Activated naive CD8-positive, alpha-beta T cell treated with anti-CD3 and anti-CD28 coated beads, Interleukin-2, amount 10 ng/mL, durations not matched to agents 7 days and 5 days (primary cell): ENCODE results near the gene TIMM23B. TPM values are rescaled to one million over a fixed set of nuclear protein-coding genes. Genes with fewer than 3 reads are reported as not detected.
"Not testable (repeated sequence)": the region's sequence is repeated elsewhere in the genome, so short reads cannot be mapped to it uniquely, and the experiment has no call there.

Experiments
- ATAC-seq: fragments of 150-1000 bp; cut with Tn5 transposase; one replicate; pipeline ENCODE4 v1.10.0; 2021; ENCODE audit warnings: low read depth, moderate library complexity
- POLR2A ChIA-PET: fragments of 350-600 bp; sonication (Branson Sonifier 250); formaldehyde crosslinking; loops from one replicate; lab custom pipeline; 2021; ENCODE audit warnings: antibody characterized with exemption; lab: Charles Lee
- DNase-seq: peaks from one replicate; pipeline ENCODE4 v3.0.0; 2021
- H3K27ac Mint-ChIP-seq: one replicate; pipeline ENCODE4 v1.8.0; 2022; ENCODE audit warnings: mild to moderate bottlenecking, mixed read lengths
- H3K27me3 Mint-ChIP-seq: one replicate; pipeline ENCODE4 v1.8.0; 2022; ENCODE audit warnings: mild to moderate bottlenecking, moderate library complexity, mixed read lengths
- H3K36me3 Mint-ChIP-seq: one replicate; pipeline ENCODE4 v1.8.0; 2021; ENCODE audit warnings: mild to moderate bottlenecking, mixed read lengths
- H3K4me1 Mint-ChIP-seq: one replicate; pipeline ENCODE4 v1.8.0; 2021; ENCODE audit warnings: mixed read lengths
- H3K4me3 Mint-ChIP-seq: one replicate; pipeline ENCODE4 v1.8.0; 2022; ENCODE audit warnings: mild to moderate bottlenecking, moderate library complexity, mixed read lengths
- H3K9me3 Mint-ChIP-seq: one replicate; pipeline ENCODE4 v1.8.0; 2021; ENCODE audit warnings: mixed read lengths
- total RNA-seq, 2 experiments: library from RNA; stranded (reverse); gene quantifications; one replicate each; pipeline ENCODE4 v1.2.3, GENCODE V29; 2021

TIMM23B gene, protein sequence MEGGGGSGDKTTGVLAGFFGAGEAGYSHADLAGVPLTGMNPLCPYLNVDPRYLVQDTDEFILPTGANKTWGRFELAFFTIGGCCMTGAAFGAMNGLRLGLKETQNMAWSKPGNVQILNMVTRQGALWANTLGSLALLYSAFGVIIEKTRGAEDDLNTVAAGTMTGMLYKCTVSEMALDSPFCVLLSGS
- total RNA-seq, result 10 to 100 TPM; 19.2 to 21.1 TPM

DNA sequence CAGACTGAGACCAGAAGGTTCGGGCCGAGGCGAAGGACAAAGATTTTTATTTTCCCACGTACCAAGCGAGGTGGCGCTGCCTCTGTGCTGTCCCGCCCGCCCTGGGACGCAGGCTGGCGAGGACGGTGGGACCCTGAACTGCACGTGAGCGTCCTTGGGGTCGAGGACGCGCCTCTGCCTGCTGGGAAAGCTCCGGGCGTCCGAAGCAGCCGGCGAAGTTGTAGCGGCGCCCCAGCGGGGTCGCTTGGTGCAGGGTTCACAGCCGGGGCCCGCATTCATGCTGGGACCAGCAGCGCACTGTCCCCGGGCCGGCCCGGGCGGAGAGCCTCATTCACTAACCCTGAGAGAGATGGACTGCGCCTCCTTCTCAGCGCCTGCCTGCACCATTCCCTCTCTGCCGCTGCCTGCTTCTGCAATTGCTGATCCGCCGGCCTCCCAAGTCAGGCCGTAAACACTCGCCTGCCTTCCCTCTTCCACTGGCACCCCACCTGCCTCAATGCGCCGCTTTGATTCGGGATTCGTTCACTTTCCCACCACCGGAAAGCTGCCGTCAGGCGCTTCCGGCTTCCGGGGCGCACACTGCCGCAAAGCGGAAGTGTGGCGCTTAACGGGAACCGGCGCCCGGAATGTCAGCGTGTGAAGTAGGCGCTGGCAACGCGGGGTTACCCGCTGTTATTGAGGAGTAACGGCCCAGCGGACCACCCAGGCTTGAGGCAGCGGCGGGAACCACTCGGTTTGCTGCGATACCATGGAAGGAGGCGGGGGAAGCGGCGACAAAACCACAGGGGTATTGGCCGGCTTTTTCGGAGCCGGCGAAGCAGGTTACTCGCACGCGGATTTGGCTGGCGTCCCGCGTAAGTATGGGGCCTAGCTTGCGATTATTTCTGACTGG is at the start of gene TIMM23B, which contains the start of gene PARG:
TIMM23B (plus strand) TSS at position 607 of the 892 bp plus-strand sequence; CDS start at position 749, 142 bp downstream.
PARG (minus strand) TSS at position 581 of the 892 bp plus-strand sequence; CDS start at position 279, 302 bp downstream.
- H3K36me3 Mint-ChIP-seq, H3K9me3 Mint-ChIP-seq, H3K27me3 Mint-ChIP-seq, POLR2A ChIA-PET: not testable (repeated sequence)
- Mint-ChIP-seq H3K27ac (peak within 1 kb of the TSS; percentile 93), H3K4me1 (peaks cover 22% of the 10 kb centered on the region), H3K4me3 (peak within 1 kb of the TSS; percentile 99)
- DNase-seq (peak; percentile 85), ATAC-seq (peak; percentile 83)

DNA sequence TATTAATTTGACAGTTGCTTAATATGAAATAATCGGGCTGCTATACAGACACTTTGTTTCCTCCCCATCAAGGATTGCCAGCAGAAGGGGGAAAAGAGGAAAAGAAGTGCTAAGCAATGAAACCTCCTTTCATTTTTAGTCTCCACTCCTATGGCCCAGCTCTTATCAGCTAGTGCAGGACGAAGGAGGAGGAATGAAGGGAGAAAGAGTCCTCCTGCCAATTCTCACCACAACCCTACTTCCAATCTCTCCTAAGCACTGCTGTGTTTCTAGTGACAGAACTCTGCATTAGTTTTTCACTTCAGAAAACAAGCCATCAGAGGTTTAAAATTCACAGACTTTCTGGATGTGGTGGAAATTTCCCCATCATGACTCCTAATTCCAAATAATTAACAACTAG is 41.9 kb upstream of the TIMM23B start:
- H3K4me3 Mint-ChIP-seq, H3K4me1 Mint-ChIP-seq, H3K27ac Mint-ChIP-seq, H3K9me3 Mint-ChIP-seq, ATAC-seq, POLR2A ChIA-PET, H3K27me3 Mint-ChIP-seq, DNase-seq: not testable (repeated sequence)
- H3K36me3 Mint-ChIP-seq, result peaks cover 19% of the 10 kb centered on the region

DNA sequence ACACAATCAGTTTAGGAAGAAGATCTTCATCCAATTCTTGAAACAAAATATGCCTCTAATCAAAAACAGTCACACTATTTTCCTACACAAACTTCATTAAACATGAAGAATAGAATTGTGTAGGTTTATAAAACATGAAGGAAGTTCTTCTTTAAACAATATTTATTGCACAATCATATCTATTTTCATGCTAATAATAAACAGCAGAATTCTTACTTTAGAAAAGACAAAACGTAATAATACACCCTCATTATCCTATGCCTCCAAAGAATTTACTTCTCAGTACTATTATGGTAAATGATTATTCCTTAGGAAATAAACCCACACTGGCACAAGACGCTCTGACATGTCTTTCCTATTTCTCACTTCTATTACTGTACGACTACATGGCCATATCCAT is 41.4 kb upstream of the TIMM23B start:
- H3K4me1 Mint-ChIP-seq, H3K4me3 Mint-ChIP-seq, ATAC-seq, DNase-seq, H3K9me3 Mint-ChIP-seq, H3K27ac Mint-ChIP-seq, H3K27me3 Mint-ChIP-seq, POLR2A ChIA-PET: not testable (repeated sequence)
- H3K36me3 Mint-ChIP-seq, result peaks cover 19% of the 10 kb centered on the region

DNA sequence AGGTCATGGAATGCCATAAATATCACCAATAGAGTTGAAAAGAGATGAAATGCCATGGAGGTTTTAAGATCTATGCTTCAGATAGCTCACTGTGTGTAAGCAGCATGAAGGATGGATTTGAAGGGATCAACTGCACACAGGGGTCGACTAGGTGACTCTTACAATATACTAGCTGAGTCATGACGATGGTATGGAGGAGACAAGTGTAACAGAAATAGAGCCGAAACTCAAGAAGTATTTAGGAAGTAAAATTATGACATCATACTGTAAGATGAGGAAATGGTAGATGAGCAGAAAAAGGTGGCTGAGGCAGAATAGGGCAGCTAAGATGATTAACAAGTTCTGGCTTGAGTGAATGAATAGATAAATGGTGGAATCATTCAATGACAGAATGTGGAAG is 38.0 kb upstream of the TIMM23B start:
- H3K4me1 Mint-ChIP-seq, H3K36me3 Mint-ChIP-seq, H3K9me3 Mint-ChIP-seq, POLR2A ChIA-PET, H3K27me3 Mint-ChIP-seq, H3K27ac Mint-ChIP-seq, H3K4me3 Mint-ChIP-seq, DNase-seq, ATAC-seq: not testable (repeated sequence)

DNA sequence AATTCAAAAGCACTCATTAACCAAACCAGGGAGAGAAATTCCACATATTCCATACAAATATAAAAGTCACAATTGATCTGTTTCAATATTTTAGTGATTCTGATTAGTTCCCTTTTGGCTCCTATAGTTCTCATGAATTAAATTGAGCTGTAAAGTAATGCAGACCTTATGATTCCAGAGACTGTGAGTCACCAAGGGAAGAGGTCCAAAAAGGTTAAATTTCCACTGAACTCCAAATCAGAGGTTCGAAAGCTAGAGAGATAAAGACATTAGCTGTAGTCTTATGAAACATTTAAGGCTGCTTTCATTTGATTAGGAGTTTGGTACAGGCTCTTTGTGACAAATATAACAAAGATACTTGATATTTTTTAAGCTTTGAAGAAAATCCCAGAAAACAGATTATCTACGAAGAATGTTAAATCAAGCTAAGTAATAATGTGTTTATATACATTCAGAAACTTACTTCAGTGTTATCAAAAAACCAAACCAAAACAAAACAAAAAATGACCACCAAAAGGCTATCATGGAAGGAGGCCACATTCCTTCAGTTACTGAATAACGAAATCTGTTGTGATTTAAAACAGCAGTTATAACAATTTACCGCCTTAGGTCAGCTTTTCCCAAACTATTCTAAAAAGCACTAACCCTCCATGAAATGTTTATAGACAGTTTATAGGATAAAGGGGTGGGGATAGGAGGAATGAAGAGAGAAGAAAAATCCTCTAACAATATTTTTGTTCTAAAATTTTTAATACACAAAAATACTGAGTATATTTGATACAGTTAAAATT is 33.4 kb upstream of the TIMM23B start:
- H3K9me3 Mint-ChIP-seq, H3K36me3 Mint-ChIP-seq, POLR2A ChIA-PET, H3K4me1 Mint-ChIP-seq, DNase-seq, H3K4me3 Mint-ChIP-seq, H3K27ac Mint-ChIP-seq, ATAC-seq, H3K27me3 Mint-ChIP-seq: not testable (repeated sequence)

DNA sequence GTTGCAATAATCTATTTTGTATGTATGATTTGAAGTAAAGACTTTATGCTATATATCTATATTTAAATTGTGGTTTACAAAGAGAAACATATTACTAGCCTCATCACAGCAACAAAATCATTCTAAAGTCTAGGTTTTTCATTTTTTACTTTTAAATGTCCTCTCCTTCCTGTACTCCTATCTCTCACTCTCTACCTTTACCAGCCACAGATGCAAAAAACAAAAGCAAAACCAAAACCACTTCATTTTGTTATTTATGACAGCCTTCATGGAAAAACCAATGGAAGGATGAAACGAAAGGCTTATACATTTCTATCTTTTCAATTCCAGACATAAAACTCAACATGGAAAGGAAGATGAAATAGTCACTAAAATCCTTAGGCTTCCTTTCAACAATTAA is 31.6 kb upstream of the TIMM23B start:
- not testable (repeated sequence) for H3K4me1 Mint-ChIP-seq

DNA sequence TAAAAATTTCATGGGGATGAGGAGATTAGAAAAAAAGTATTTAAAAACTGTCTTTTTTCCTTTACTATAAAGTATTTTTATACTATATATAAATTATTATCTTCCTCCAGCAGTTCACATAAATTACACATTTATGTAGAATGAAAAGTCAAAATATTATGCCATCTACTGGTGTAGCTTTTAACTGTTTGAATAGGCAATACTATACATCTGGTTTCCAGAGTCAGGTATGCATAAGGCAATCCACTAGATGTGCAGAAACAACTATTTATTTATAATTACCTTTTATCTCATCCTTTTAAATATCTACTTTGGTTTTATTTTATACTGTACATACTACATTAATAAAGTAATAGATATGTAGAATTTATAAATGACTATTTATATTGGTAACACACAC is 25.4 kb upstream of the TIMM23B start:
- H3K36me3 Mint-ChIP-seq, H3K9me3 Mint-ChIP-seq, H3K27me3 Mint-ChIP-seq, DNase-seq, H3K4me1 Mint-ChIP-seq, POLR2A ChIA-PET, H3K27ac Mint-ChIP-seq, ATAC-seq, H3K4me3 Mint-ChIP-seq: not testable (repeated sequence)

More for the DNA sequence above, 31.6 kb upstream of the TIMM23B start:
- H3K9me3 Mint-ChIP-seq, POLR2A ChIA-PET, H3K36me3 Mint-ChIP-seq, DNase-seq, H3K27ac Mint-ChIP-seq, H3K27me3 Mint-ChIP-seq, H3K4me3 Mint-ChIP-seq: not testable (repeated sequence)
- peak; percentile 52 for ATAC-seq

DNA sequence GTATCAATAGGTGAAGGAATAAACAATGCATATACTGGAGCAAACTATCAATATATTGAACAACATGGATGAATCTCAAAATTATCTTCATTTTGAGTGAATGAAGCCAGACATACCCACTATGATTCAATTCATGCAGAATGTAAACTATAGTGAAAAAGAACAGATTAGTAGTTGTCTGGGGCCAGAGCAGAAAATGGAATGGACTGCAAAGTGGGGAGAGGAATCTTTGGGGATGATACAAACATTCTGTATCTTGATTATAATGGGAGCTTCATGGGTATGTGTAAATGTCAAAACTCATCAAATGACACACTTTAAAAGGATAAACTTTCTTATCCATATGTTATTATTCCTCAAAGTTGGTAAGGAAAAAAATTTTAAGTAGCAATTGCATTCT is 23.9 kb upstream of the TIMM23B start:
- H3K36me3 Mint-ChIP-seq, H3K9me3 Mint-ChIP-seq, DNase-seq, POLR2A ChIA-PET, H3K27ac Mint-ChIP-seq, ATAC-seq, H3K4me1 Mint-ChIP-seq, H3K27me3 Mint-ChIP-seq, H3K4me3 Mint-ChIP-seq: not testable (repeated sequence)

DNA sequence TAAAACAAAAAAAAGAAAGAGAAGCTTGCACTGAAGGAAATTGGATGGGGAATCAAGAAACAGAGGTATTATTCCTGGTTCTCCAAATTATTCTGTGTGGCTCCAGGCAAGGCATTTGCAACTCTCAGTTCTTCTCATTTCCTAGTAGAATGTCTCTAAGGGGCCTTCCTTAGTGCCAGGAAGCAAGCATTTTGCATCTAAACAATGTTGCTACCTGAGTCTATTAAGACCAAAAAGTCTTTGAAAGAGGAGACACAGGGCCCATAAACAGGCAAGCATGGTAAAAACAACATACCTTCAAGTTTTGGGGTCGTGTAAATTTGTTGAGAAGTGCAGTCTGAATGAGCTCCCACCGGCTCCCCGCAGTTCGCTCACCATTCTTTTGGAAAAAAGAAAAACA is 19.8 kb upstream of the TIMM23B start:
- H3K4me3 Mint-ChIP-seq, H3K36me3 Mint-ChIP-seq: not testable (repeated sequence)

DNA sequence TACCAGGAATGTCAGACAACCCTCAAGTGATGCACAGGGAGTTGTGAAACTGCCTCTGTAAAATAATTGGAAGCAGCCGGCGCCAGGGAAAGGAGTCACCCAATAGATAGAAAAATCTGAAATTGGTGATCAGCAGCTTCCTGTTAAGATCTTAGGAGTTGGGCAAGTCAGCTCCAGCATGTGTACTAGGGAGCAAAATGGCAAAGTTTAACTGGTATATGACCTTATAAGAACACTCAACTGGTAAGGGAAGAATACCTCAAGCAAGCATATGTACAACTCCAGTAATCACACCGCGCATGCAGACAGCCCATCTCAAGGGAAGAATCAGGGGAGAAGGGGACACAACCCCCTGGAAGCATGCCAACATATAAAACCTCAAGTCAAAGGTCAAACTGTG is 18.3 kb upstream of the TIMM23B start:
- H3K9me3 Mint-ChIP-seq, ATAC-seq, H3K4me1 Mint-ChIP-seq, H3K36me3 Mint-ChIP-seq, DNase-seq, H3K27me3 Mint-ChIP-seq, POLR2A ChIA-PET, H3K4me3 Mint-ChIP-seq, H3K27ac Mint-ChIP-seq: not testable (repeated sequence)

More for the DNA sequence above, 19.8 kb upstream of the TIMM23B start:
- H3K27me3 Mint-ChIP-seq, H3K27ac Mint-ChIP-seq, ATAC-seq, DNase-seq, H3K4me1 Mint-ChIP-seq, POLR2A ChIA-PET, H3K9me3 Mint-ChIP-seq: not testable (repeated sequence)

DNA sequence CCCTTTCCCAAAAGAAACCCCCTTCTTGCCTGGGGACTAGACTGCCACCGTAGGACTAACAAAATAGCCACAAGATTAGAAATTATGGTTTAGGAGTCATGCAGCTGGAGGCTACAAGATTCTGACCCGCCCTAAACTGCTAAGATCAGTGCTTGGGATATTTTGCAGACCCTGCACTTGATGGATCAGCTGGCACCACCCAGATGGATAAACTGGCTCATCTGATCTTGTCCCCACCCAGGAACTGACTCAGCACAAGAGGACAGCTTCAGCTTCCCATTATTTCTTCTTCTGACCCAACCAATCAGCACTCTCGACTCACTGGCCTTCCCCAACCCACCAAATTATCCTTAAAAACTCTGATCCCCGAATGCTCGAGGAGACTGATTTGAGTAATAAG is 10.6 kb upstream of the TIMM23B start:
- DNase-seq, H3K27me3 Mint-ChIP-seq, H3K4me1 Mint-ChIP-seq, ATAC-seq, H3K4me3 Mint-ChIP-seq, H3K36me3 Mint-ChIP-seq, POLR2A ChIA-PET, H3K27ac Mint-ChIP-seq, H3K9me3 Mint-ChIP-seq: not testable (repeated sequence)

DNA sequence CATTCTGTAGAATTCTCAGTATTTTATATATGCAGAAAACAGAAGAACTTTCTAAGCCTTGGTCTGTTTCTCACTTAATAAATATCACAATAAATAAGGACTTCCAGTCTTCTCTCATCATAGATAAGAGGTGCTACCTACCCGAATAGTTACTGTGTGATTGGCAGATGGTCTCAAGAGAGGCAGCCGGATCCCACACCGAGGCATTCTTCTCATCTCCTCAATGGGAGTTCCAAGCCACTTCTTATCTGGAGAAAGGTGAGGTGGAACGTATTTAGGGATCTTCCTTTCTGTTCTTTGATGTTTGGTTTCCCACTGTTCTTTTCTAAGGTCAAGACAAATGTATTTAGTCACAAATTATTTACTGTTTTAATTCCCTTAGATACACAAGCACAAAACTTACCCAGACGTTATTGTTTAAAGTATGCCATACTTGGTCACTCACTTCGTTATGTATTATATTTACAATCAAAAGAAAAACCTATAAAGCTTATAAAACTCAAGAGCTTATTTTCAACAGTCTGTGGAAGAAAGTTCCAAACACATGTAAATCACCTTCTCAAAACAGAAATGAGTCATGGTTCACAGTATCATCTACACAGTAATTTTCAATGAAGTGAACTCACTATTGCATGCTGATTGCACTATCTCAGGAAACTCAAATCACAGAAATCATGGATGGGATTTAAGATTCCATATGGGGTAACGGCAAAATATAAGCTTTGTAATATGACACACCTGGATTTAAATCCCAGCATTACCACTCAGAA is 9.7 kb upstream of the TIMM23B start:
- POLR2A ChIA-PET, DNase-seq, H3K9me3 Mint-ChIP-seq, H3K4me3 Mint-ChIP-seq, H3K27me3 Mint-ChIP-seq, ATAC-seq, H3K36me3 Mint-ChIP-seq, H3K4me1 Mint-ChIP-seq, H3K27ac Mint-ChIP-seq: not testable (repeated sequence)

DNA sequence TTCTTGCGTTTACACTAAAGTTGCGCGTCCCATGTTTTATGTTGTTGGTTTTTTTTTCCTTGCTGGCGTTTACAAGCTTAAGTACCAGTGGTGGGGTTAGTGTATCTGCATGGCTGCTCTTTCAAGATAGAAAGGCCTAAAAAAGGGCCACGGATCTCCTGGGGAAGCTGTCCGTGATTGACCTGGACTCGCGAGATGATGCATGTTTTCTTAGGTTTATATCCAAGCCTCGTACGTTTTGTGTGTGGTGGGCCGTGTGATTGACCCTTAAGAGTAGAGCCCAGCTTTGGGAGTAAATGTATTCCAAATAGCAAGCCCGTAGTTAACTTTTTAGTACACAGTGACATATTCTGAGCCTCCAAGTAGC is 469 bp downstream of the TIMM23B start:
- peak; percentile 35 for ATAC-seq
- peaks cover 22% of the 10 kb centered on the region for H3K4me1 Mint-ChIP-seq
- POLR2A ChIA-PET, result not testable (repeated sequence)

More for the DNA sequence above, 469 bp downstream of the TIMM23B start:
- H3K4me3 Mint-ChIP-seq, result peak overlapping the region; percentile 99
- peaks cover 12% of the 10 kb centered on the region for H3K36me3 Mint-ChIP-seq
- not testable (repeated sequence) for DNase-seq, H3K9me3 Mint-ChIP-seq, H3K27me3 Mint-ChIP-seq
- H3K27ac Mint-ChIP-seq, result peak overlapping the region; percentile 93
